ENCODE results near the gene TTLL7.

The TTLL7 gene

GRCh38 chr1:83832194-83832593 is 166.7 kb downstream of the TTLL7 start:
- in situ Hi-C loops (cut with MboI; ENCODE audit: low sequenced_read_pairs) = no loop called here

DNA sequence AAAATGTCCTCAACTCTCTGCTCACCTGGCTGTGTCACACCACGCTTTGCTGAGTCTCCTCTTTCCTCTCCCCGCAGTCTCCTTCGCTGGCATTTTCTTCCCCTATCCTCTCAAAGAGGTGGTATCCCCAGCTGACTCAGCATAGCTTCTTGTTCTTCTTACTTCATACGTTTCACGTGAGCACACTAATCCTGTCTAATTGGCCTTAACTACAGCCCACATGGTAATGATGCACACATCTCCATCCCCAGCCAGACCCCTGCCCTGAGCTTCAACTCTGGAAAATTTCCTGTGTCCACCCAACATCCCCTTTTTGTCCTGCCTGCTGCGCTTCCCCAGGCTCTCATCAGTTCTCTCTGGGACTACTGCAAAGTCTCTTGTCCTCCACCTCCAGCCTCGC is 169.8 kb downstream of the TTLL7 start:
- in situ Hi-C loops (cut with MboI; ENCODE audit: low sequenced_read_pairs) = no loop called here

GRCh38 chr1:83828456-83828855 is 170.5 kb downstream of the TTLL7 start:
- in situ Hi-C loops (cut with MboI; ENCODE audit: low sequenced_read_pairs) = no loop called here

DNA sequence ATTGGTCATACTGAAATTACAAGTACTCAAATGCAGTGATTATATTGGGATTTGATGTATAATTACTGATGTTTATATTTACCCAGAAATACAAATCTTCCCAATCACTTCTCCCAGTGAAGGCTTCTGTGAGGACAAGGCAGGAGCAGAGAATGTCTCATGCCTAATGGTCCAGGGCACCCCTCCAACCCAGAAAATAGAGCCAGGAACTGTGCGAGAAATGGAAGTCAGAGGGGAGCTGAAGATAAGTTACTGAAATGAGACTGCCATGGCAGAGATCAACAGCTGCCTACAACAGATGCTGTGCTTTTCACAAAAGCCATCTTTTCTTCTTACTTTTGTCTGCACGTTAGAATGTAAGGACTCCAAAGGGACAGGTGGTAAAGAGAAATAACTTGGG is 171.2 kb downstream of the TTLL7 start:
- in situ Hi-C loops (cut with MboI; ENCODE audit: low sequenced_read_pairs) = no loop called here

DNA sequence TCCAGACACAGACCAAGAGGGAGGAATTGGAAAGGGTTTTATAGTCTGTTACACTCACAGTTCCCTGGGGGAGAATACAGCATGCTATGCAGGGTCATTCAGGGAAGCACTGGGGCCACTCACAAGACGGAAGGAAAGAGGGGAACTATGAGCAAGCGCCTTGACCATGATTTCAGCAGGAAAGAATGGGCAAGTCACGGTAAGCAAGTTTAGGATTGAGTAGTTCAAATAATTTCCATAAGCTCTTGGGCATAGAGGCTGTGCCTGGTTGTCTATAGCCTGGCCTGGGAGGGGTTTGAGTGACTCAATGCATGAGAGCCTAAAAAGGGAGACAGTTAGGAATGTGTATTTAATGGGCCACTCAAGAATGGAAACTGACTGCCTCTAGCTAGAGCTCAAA is 176.7 kb downstream of the TTLL7 start:
- in situ Hi-C loops (cut with MboI; ENCODE audit: low sequenced_read_pairs) = no loop called here

DNA sequence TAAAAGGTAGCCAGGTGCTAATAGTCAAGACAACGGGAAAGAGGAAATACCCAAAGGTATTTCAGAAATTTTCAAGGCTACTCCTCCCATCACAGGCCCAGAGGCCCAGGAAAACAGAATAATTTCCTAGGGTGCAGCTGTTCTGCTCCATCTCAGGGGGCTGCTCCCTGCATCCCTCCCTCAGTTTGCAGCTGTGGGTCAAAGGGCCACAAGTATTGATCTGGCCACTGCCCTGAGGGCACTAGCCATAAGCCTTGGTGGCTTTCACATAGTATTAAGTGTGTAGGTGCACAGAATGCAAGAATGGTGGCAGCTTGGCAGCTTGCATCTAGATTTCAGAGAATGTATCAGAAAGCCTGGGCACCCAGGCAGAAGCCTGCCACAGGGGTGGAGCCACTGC is 179.5 kb downstream of the TTLL7 start:
- in situ Hi-C loops (cut with MboI; ENCODE audit: low sequenced_read_pairs) = no loop called here

DNA sequence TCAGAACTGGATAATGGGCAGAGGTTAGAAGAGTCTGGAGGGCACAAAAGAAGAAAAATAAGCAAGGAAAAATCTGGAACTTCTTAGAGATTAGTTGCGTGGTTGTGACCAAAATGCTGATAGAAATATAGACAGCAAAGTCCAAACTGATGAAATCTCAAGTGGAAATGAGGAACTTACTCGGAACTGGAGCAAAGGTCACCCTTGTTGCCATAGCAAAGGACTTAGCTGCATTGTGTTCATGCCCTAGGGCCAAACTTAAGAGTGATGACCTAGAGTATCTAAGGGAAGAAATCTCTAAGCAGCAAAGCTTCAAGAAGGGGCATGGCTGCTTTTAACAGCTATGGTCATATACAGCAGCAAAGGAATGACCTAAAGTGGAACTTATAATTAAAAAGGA is 180.0 kb downstream of the TTLL7 start:
- in situ Hi-C loops (cut with MboI; ENCODE audit: low sequenced_read_pairs) = no loop called here

- in situ Hi-C loops (cut with MboI; ENCODE audit: low sequenced_read_pairs) = no loop called here
Observed at GRCh38 chr1:83816836-83817235, 182.1 kb downstream of the TTLL7 start.

DNA sequence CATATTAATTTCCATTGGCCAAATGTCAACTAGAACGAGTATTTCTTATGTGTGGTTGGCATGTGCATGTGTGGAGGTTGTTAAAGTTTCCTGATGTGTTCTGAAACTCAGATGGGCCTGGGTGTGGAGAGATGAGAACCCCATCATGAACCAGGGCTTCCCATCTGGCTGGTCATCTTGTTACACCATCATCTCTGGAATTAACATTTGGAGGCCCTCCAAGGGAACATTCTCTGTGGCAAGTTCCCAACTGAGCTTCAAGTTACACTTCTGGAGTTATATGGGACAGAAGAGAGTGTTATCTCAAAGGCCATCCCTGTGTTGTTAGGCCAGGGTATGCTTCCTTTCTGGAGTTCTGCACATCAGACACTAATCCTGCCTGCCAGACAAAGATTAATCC is 183.6 kb downstream of the TTLL7 start:
- in situ Hi-C loops (cut with MboI; ENCODE audit: low sequenced_read_pairs) = no loop called here
